Measurements from ENCODE around the gene THTPA. TPM values are rescaled to one million over a fixed set of nuclear protein-coding genes. Genes with fewer than 3 reads are reported as not detected.

The THTPA gene
- polyA plus RNA-seq, 1 donor, result 12.8 TPM

Other genes with a start within 250 kb of the THTPA start
- gene BCL2L2, start 249.4 kb upstream of the THTPA start, polyA plus RNA-seq (ENCODE audit: insufficient read length), result 30.9 TPM
- 114 TPM for gene PABPN1, start 234.8 kb upstream of the THTPA start, polyA plus RNA-seq (ENCODE audit: insufficient read length)
- 23.3 TPM for gene SLC22A17, start 203.4 kb upstream of the THTPA start, polyA plus RNA-seq (ENCODE audit: insufficient read length)
- 69.2 TPM for gene EFS, start 191.1 kb upstream of the THTPA start, polyA plus RNA-seq (ENCODE audit: insufficient read length)
- gene IL25, start 183.5 kb upstream of the THTPA start, polyA plus RNA-seq (ENCODE audit: insufficient read length), result not detected
- gene CMTM5, start 179.2 kb upstream of the THTPA start, polyA plus RNA-seq (ENCODE audit: insufficient read length), result 1.4 TPM
- 7.0 TPM for gene MYH6, start 148.0 kb upstream of the THTPA start, polyA plus RNA-seq (ENCODE audit: insufficient read length)
- 932 TPM for gene MYH7, start 120.6 kb upstream of the THTPA start, polyA plus RNA-seq (ENCODE audit: insufficient read length)
- 35.1 TPM for gene NGDN, start 86.6 kb upstream of the THTPA start, polyA plus RNA-seq (ENCODE audit: insufficient read length)
- gene ZFHX2, start 4.5 kb upstream of the THTPA start, polyA plus RNA-seq (ENCODE audit: insufficient read length), result 1.5 TPM
- gene AP1G2, start 11.5 kb downstream of the THTPA start, polyA plus RNA-seq (ENCODE audit: insufficient read length), result 15.3 TPM
- 0.66 TPM for gene JPH4, start 22.5 kb downstream of the THTPA start, polyA plus RNA-seq (ENCODE audit: insufficient read length)
- 0.11 TPM for gene DHRS2, start 80.1 kb downstream of the THTPA start, polyA plus RNA-seq (ENCODE audit: insufficient read length)

Data from forelimb muscle (tissue), 1 donor.